HEK293 (cell line): ENCODE data around the gene NR0B2.

ENCODE experiments used
- CTCF ChIP-seq: fragments of 450-650 bp; formaldehyde crosslinking; IDR thresholded peaks from 2 replicates; pipeline ENCODE4 v1.5.1; 2016; ENCODE audit warnings: missing biosample characterization, missing genetic modification characterization
- ELK4 ChIP-seq: IDR thresholded peaks from 2 replicates; pipeline ENCODE4 v1.6.1; 2011; ENCODE audit warnings: mild to moderate bottlenecking, low read depth, low read length, borderline replicate concordance
- TRIM28 ChIP-seq: IDR thresholded peaks from 2 replicates; pipeline ENCODE4 v1.6.1; 2011; ENCODE audit warnings: low read length, control low read depth, borderline replicate concordance
- ZFP37 ChIP-seq: fragments of 450-650 bp; formaldehyde crosslinking; IDR thresholded peaks from 2 replicates; pipeline ENCODE4 v1.5.1; 2016; ENCODE audit warnings: missing biosample characterization, missing genetic modification characterization
- ZNF24 ChIP-seq: fragments of 450-650 bp; formaldehyde crosslinking; IDR thresholded peaks from 2 replicates; pipeline ENCODE4 v1.5.1; 2016; ENCODE audit warnings: missing biosample characterization, missing genetic modification characterization
- ZNF280D ChIP-seq: fragments of 450-650 bp; formaldehyde crosslinking; IDR thresholded peaks from 2 replicates; pipeline ENCODE4 v1.5.1; 2016; ENCODE audit warnings: missing biosample characterization, missing genetic modification characterization
- ZNF580 ChIP-seq: fragments of 450-650 bp; formaldehyde crosslinking; IDR thresholded peaks from 2 replicates; pipeline ENCODE4 v1.5.1; 2016; ENCODE audit warnings: missing biosample characterization, missing genetic modification characterization
- ZNF639 ChIP-seq: fragments of 450-650 bp; formaldehyde crosslinking; IDR thresholded peaks from 2 replicates; pipeline ENCODE4 v1.5.1; 2016; ENCODE audit warnings: missing biosample characterization, missing genetic modification characterization

- no peak for TF ChIP-seq ZNF639 (tag by site-specific recombination)
- no peak for TF ChIP-seq ZNF24 (tag by site-specific recombination)
- TF ChIP-seq ELK4 = no peak
- no peak for TF ChIP-seq CTCF (tag by site-specific recombination)
- TF ChIP-seq ZNF280D (tag by site-specific recombination) = no peak
- no peak for TF ChIP-seq ZFP37 (tag by site-specific recombination)
- no peak for TF ChIP-seq TRIM28
- TF ChIP-seq ZNF580 (tag by site-specific recombination) = no peak
Observed at GRCh38 chr1:26959270-26959669, 45.5 kb upstream of the NR0B2 start.
